ENCODE results near the gene HPSE2.

The HPSE2 gene

DNA sequence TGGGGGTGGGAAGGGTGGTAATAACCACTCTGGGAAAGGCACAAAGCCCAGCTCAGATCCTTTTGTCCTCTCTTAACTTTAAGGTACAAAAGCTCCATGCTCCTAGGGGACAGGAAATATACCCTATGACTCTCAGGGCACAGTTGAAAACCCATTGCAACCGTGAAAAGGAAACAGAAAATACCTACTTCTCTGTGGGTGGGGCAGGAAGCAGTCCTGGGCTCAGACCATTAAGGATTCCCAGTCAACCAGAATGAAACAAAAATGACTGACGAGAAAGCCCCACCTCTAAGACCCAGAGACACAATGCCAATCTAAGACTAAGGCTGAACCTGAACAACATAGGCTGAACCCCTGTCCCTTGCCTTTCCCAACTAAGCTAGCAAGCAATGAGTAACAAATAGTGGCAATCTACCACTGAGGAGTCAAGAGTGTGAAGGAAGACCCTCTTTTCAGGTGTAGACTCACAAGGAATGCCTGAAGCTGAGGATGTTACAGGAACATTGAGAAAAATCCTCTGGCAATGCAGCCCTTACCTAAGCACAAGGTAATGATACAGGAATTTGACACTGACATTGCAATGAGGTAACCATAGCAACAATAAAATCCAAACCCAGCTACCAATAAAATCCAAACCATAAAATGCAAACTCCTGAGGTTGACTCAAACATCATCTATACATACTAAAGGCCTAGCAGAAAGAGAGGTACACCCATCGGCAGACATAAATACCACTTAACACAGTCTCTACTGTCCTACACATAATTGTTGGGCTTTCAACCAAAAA, 380.1 kb downstream of the HPSE2 start:
- TF ChIP-seq FOXP2 (optimal IDR thresholded peaks at IDR 0.05; ENCODE audit: control extremely low read depth, extremely low read length, insufficient read depth) (no peak), EZH2 (IDR thresholded peaks at IDR 0.05) (no peak), POLR2AphosphoS5 (IDR thresholded peaks at IDR 0.05; ENCODE audit: borderline replicate concordance, low read depth, low read length) (no peak)
- no peaks in the 10 kb centered on the region for H3K9me3 ChIP-seq (ENCODE audit: low read depth, low read length)
- DNase-seq (ENCODE audit: low read depth, low spot score): no peak
- no peak overlapping the region for H3K4me3 ChIP-seq
- no peak overlapping the region for H3K9ac ChIP-seq (ENCODE audit: insufficient read length)
- H3K27ac ChIP-seq: no peak overlapping the region
- no peaks in the 10 kb centered on the region for H3K36me3 ChIP-seq (ENCODE audit: insufficient read depth, low read length)

DNA sequence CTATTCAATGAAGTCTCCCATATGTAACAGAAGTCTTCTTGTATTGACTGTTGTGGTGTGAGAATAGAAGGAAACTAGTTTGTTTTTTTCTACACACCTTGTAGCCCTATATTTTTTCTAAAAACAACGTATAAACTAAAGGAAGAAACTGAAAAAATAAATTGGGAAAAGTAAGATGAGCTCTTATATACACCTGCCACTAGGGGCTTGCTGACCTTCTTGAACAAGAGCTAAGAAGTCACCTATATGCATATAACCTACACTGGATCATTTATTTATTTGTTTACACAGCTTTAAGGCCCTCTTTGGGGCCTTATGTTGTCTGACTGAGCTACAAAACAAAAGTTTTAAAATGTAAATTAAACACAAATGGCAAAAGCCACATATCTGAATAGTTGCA, 383.0 kb downstream of the HPSE2 start:
- no peak overlapping the region for H3K9ac ChIP-seq (ENCODE audit: insufficient read length)
- DNase-seq (ENCODE audit: low read depth, low spot score): no peak
- TF ChIP-seq POLR2AphosphoS5 (IDR thresholded peaks at IDR 0.05; ENCODE audit: borderline replicate concordance, low read depth, low read length) (no peak), FOXP2 (optimal IDR thresholded peaks at IDR 0.05; ENCODE audit: control extremely low read depth, extremely low read length, insufficient read depth) (no peak), EZH2 (IDR thresholded peaks at IDR 0.05) (no peak)
- no peaks in the 10 kb centered on the region for H3K9me3 ChIP-seq (ENCODE audit: low read depth, low read length)
- no peaks in the 10 kb centered on the region for H3K36me3 ChIP-seq (ENCODE audit: insufficient read depth, low read length)
- no peak overlapping the region for H3K27ac ChIP-seq
- no peak overlapping the region for H3K4me3 ChIP-seq

DNA sequence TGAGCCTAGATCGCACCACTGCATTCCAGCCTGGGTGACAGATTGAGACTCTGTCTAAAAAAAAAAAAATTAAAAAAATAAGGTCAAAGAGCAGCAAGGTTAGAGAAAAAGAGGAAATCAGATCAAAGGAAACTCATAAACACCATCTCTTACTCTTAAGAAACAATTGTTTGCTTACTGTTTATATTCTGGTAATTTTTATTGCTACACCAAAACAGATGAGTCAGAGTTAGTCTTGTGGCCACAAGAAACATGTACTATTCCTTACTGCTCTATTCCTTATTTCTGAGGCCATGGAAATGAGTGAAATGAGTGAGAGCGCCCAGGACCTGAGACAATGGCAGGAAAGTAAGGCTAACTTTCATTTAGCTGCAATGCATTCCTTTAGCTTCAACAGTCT, 387.3 kb downstream of the HPSE2 start:
- Histone ChIP-seq H3K4me3 (no peak overlapping the region), H3K9ac (ENCODE audit: insufficient read length) (no peak overlapping the region), H3K27ac (no peak overlapping the region), H3K9me3 (ENCODE audit: low read depth, low read length) (no peaks in the 10 kb centered on the region), H3K36me3 (ENCODE audit: insufficient read depth, low read length) (no peaks in the 10 kb centered on the region)
- TF ChIP-seq FOXP2 (optimal IDR thresholded peaks at IDR 0.05; ENCODE audit: control extremely low read depth, extremely low read length, insufficient read depth): no peak
- TF ChIP-seq EZH2 (IDR thresholded peaks at IDR 0.05): no peak
- TF ChIP-seq POLR2AphosphoS5 (IDR thresholded peaks at IDR 0.05; ENCODE audit: borderline replicate concordance, low read depth, low read length): no peak
- no peak for DNase-seq (ENCODE audit: low read depth, low spot score)

DNA sequence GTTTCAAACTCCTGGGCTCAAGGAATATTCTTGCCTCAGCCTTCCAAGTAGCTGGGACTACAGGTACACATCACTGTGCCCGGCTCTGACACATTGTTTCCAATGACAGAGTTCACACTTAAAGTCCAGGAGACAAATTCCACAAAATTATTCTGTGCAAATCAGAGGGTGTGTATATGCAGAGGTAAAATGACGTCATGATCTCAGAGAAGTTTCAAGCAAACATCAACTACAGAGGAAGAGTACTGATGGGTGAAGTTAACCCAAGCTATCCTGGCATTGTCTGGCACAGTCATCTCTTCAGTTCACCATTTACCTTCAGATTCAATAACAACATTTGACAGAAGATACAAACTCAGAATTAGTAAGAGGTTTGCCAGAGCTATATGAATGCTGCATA, 388.9 kb downstream of the HPSE2 start:
- no peak for DNase-seq (ENCODE audit: low read depth, low spot score)
- TF ChIP-seq EZH2 (IDR thresholded peaks at IDR 0.05) (no peak), POLR2AphosphoS5 (IDR thresholded peaks at IDR 0.05; ENCODE audit: borderline replicate concordance, low read depth, low read length) (no peak), FOXP2 (optimal IDR thresholded peaks at IDR 0.05; ENCODE audit: control extremely low read depth, extremely low read length, insufficient read depth) (no peak)
- no peak overlapping the region for H3K27ac ChIP-seq
- H3K9ac ChIP-seq (ENCODE audit: insufficient read length): no peak overlapping the region
- H3K36me3 ChIP-seq (ENCODE audit: insufficient read depth, low read length): no peaks in the 10 kb centered on the region
- H3K9me3 ChIP-seq (ENCODE audit: low read depth, low read length): no peaks in the 10 kb centered on the region
- no peak overlapping the region for H3K4me3 ChIP-seq

DNA sequence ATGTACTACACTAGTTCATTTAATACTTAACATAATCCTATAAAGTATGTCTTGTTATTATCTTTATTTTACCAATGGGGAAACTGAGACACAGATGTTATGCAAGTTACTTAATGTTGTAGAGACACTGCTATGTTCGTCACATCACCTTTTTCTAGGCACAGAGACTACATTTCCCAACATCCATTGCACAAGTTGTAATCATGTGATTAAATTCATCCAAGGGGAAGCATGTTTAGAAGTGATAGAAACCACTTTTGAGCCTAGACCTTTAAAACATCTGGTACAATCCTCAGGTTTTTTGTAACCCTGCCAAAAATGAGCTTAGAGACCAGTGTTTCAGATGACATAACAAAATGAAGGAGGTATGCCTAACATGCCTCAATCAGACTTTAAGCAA, 402.1 kb downstream of the HPSE2 start:
- H3K9ac ChIP-seq (ENCODE audit: insufficient read length): no peak overlapping the region
- H3K27ac ChIP-seq: no peak overlapping the region
- no peak overlapping the region for H3K4me3 ChIP-seq
- no peak for DNase-seq (ENCODE audit: low read depth, low spot score)
- no peaks in the 10 kb centered on the region for H3K9me3 ChIP-seq (ENCODE audit: low read depth, low read length)
- H3K36me3 ChIP-seq (ENCODE audit: insufficient read depth, low read length): no peaks in the 10 kb centered on the region
- TF ChIP-seq POLR2AphosphoS5 (IDR thresholded peaks at IDR 0.05; ENCODE audit: borderline replicate concordance, low read depth, low read length): no peak
- no peak for TF ChIP-seq FOXP2 (optimal IDR thresholded peaks at IDR 0.05; ENCODE audit: control extremely low read depth, extremely low read length, insufficient read depth)
- TF ChIP-seq EZH2 (IDR thresholded peaks at IDR 0.05): no peak

DNA sequence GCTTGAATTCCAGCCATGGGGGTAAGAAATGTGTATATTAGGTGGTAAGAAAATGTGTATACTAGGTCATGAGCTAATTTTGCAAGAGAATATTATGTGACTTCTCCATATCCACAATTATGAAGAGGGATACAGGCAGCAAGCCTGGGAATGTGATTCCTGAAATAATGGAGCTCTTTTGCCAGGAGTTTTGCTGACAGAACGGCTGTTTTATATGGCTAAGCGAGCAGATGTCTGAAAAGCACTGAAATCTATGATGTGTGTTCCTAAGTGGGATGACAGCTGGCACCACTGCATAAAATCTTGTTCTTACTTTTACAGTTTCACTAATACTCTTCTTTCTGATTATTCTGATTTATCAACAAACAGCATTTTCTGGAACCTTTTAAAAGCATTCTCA, 402.9 kb downstream of the HPSE2 start:
- H3K9me3 ChIP-seq (ENCODE audit: low read depth, low read length): no peaks in the 10 kb centered on the region
- H3K4me3 ChIP-seq: no peak overlapping the region
- H3K36me3 ChIP-seq (ENCODE audit: insufficient read depth, low read length): no peaks in the 10 kb centered on the region
- TF ChIP-seq POLR2AphosphoS5 (IDR thresholded peaks at IDR 0.05; ENCODE audit: borderline replicate concordance, low read depth, low read length) (no peak), FOXP2 (optimal IDR thresholded peaks at IDR 0.05; ENCODE audit: control extremely low read depth, extremely low read length, insufficient read depth) (no peak), EZH2 (IDR thresholded peaks at IDR 0.05) (no peak)
- H3K9ac ChIP-seq (ENCODE audit: insufficient read length): no peak overlapping the region
- DNase-seq (ENCODE audit: low read depth, low spot score): no peak
- no peak overlapping the region for H3K27ac ChIP-seq

DNA sequence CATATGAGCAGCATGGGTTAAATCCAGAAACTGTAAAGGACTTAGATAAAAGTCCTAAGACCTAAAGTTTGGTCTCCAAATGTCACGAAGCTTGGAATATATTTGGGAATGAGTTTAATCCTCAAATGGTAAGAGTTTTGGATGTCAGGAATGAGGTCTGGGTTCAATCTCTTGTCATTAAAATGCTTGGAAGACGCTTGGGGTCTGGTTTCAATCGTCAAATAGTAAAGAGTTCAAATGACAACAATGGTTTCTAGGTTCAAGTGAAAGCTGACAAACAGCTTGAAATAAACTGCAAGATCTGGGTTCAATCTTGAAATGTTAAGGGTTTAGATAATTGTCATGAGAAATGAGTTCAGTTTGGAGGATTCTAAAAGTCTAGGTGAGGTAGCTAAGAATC, 403.5 kb downstream of the HPSE2 start:
- TF ChIP-seq FOXP2 (optimal IDR thresholded peaks at IDR 0.05; ENCODE audit: control extremely low read depth, extremely low read length, insufficient read depth): no peak
- no peak for TF ChIP-seq EZH2 (IDR thresholded peaks at IDR 0.05)
- TF ChIP-seq POLR2AphosphoS5 (IDR thresholded peaks at IDR 0.05; ENCODE audit: borderline replicate concordance, low read depth, low read length): no peak
- DNase-seq (ENCODE audit: low read depth, low spot score): no peak
- no peaks in the 10 kb centered on the region for H3K9me3 ChIP-seq (ENCODE audit: low read depth, low read length)
- H3K27ac ChIP-seq: no peak overlapping the region
- H3K36me3 ChIP-seq (ENCODE audit: insufficient read depth, low read length): no peaks in the 10 kb centered on the region
- no peak overlapping the region for H3K9ac ChIP-seq (ENCODE audit: insufficient read length)
- H3K4me3 ChIP-seq: no peak overlapping the region

DNA sequence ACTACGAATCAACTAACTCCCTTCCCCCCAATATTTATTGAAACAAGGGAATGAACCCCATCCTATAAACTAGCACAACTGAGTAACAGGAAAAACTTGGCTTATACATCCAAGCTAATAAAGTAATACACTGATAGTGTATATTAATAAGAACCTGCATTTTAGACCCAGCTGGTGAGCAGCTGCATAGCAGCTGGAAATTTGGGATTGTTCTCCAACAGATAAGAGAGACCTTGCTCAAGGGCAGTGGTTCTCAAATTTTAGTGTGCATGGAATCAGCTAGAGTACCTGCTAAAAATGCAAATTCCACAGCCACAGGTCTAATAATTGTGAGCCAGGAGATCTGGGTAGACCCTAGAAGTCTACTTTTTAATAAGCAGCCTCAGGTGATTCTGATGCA, 404.3 kb downstream of the HPSE2 start:
- Histone ChIP-seq H3K4me3 (no peak overlapping the region), H3K36me3 (ENCODE audit: insufficient read depth, low read length) (no peaks in the 10 kb centered on the region), H3K9me3 (ENCODE audit: low read depth, low read length) (no peaks in the 10 kb centered on the region), H3K9ac (ENCODE audit: insufficient read length) (no peak overlapping the region), H3K27ac (no peak overlapping the region)
- TF ChIP-seq POLR2AphosphoS5 (IDR thresholded peaks at IDR 0.05; ENCODE audit: borderline replicate concordance, low read depth, low read length) (no peak), FOXP2 (optimal IDR thresholded peaks at IDR 0.05; ENCODE audit: control extremely low read depth, extremely low read length, insufficient read depth) (no peak), EZH2 (IDR thresholded peaks at IDR 0.05) (no peak)
- no peak for DNase-seq (ENCODE audit: low read depth, low spot score)

DNA sequence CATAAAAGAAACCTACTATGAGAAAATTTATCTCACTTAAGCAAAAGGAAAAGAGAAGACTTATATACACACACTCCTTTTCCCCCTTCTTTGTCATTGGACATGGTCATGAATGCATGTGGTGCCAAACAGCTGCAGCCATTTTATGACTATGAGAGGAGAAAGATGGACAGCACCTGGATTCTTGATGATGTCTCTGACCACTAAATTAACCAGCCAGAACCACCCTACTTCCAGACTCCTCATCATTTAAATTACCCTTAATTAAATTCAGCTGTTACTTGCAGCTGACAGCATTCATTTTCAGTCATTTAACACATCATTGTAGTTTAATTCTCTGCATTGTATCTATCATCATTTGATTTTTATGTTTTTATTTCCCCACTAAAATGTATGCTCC, 409.9 kb downstream of the HPSE2 start:
- TF ChIP-seq FOXP2 (optimal IDR thresholded peaks at IDR 0.05; ENCODE audit: control extremely low read depth, extremely low read length, insufficient read depth) (no peak), POLR2AphosphoS5 (IDR thresholded peaks at IDR 0.05; ENCODE audit: borderline replicate concordance, low read depth, low read length) (no peak), EZH2 (IDR thresholded peaks at IDR 0.05) (no peak)
- Histone ChIP-seq H3K9ac (ENCODE audit: insufficient read length) (no peak overlapping the region), H3K4me3 (no peak overlapping the region), H3K27ac (no peak overlapping the region), H3K36me3 (ENCODE audit: insufficient read depth, low read length) (no peaks in the 10 kb centered on the region), H3K9me3 (ENCODE audit: low read depth, low read length) (no peaks in the 10 kb centered on the region)
- DNase-seq (ENCODE audit: low read depth, low spot score): no peak
